HepG2 (cell line): ENCODE results near the gene GDF2. TPM values are rescaled to one million over a fixed set of nuclear protein-coding genes. Genes with fewer than 3 reads are reported as not detected.

Source experiments
- DPF2 ChIP-seq: sonication (generic); formaldehyde crosslinking; IDR thresholded peaks from 2 replicates; pipeline ENCODE4 v1.4.0; 2020; ENCODE audit warnings: mild to moderate bottlenecking, low read depth, missing genetic modification reagents, borderline replicate concordance
- MAFK ChIP-seq, 2 experiments: IDR thresholded peaks in 1 of 2; conservative IDR thresholded peaks in 1 of 2; 2 replicates each; pipeline ENCODE4 v1.6.1; 2011; ENCODE audit warnings: improper control_type of control experiment in 2 of 2, low read length in 2 of 2
- NFYB ChIP-seq: sonication (generic); formaldehyde crosslinking; IDR thresholded peaks from 2 replicates; pipeline ENCODE4 v1.4.0; 2020; ENCODE audit warnings: missing genetic modification reagents
- TEAD3 ChIP-seq: optimal IDR thresholded peaks from 2 replicates; pipeline ENCODE3; 2016; ENCODE audit warnings: borderline replicate concordance
- ZNF572 ChIP-seq: sonication (generic); formaldehyde crosslinking; IDR thresholded peaks from 2 replicates; pipeline ENCODE4 v1.5.1; 2020; ENCODE audit warnings: mild to moderate bottlenecking, missing genetic modification reagents
- polyA plus RNA-seq, 8 experiments: library from polyadenylated mRNA; depleted of rRNA in 3 of 8; stranded (reverse) in 7 of 8; unstranded in 1 of 8; fragments of >200 nt; fragmentation: Illumina TruSeq in 4 of 8; extraction: Trizol in 4 of 8; gene quantifications; 2 replicates each; pipeline versions ENCODE4 v1.2.1 to v1.2.3, GENCODE V29; 2011 to 2016; ENCODE audit warnings: low read depth in 4 of 8, missing spikeins in 1 of 8, mixed read lengths in 1 of 8; ENCODE audit not compliant: insufficient read depth in 1 of 8
- total RNA-seq, 5 experiments: library from RNA; depleted of rRNA; stranded (reverse); fragments of >200 nt; fragmentation: Illumina TruSeq; extraction: Trizol; gene quantifications; 2 replicates each; pipeline ENCODE4 v1.2.3, GENCODE V29; 2016; ENCODE audit warnings: low read depth in 1 of 5
- TF ChIP-seq, protein P1 (sequence below): sonication (generic); formaldehyde crosslinking; IDR thresholded peaks from 2 replicates; pipeline ENCODE4 v1.4.0; 2020; ENCODE audit warnings: mild to moderate bottlenecking, missing genetic modification reagents
- TF ChIP-seq, protein P2 (sequence below): sonication (generic); formaldehyde crosslinking; IDR thresholded peaks from 2 replicates; pipeline ENCODE4 v1.4.0; 2020; ENCODE audit warnings: missing genetic modification reagents
- TF ChIP-seq, protein P3 (sequence below): IDR thresholded peaks from 2 replicates; pipeline ENCODE4 v1.6.1; 2018; ENCODE audit warnings: missing genetic modification reagents
- TF ChIP-seq, protein P4 (sequence below): sonication (generic); formaldehyde crosslinking; IDR thresholded peaks from 2 replicates; pipeline ENCODE4 v1.5.1; 2020; ENCODE audit warnings: mild to moderate bottlenecking, missing genetic modification reagents, moderate library complexity
- TF ChIP-seq, protein P5 (sequence below): sonication (generic); formaldehyde crosslinking; IDR thresholded peaks from 2 replicates; pipeline ENCODE4 v1.5.0; 2020; ENCODE audit warnings: mild to moderate bottlenecking, missing genetic modification reagents, moderate library complexity

Gene GDF2
- total and polyA plus RNA-seq, 2 of the 13 experiments (the other 11 are each of a cell fraction or from before 2014, with no cell fraction given): not detected

DNA sequence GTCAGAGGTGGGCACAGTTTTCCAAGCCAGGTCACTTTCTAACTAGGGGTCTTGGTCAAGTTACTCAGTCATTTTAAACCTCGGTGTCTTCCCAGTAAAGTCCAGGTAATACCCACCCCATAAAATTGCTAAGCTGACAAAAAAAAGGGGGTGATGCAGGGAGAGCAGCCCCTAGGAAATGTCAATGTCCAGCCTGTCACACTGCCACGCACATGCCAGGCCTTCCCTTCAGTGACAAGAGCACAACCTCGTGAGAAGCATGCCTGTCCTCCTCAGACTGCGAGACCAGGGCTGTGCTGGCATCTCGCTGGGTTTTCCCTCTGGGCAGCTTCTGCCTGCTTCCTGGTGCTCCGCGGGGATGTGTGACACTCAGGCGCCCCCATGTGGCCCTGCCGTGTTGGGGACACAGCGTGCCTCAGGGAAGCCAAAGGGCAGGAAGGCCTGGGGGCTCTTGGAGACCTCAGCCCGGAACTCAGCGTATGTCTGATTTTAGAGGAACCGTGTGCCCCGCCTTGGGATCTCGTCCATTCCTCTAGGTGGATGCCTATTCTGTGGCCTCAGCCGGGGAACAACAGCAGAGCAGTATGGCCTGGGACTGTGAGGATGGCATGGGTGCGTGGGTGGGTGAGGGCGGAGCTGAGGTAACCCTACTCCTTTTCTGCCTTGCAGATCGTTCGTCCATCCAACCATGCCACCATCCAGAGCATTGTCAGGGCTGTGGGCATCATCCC is 10.2 kb upstream of the GDF2 start (continued):
- TF ChIP-seq, protein P1, sequence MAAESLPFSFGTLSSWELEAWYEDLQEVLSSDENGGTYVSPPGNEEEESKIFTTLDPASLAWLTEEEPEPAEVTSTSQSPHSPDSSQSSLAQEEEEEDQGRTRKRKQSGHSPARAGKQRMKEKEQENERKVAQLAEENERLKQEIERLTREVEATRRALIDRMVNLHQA (CRISPR knock-in tag): no peak
- 0 out of 2 replicates have a peak, but pooled peaks have one; percentile 50 for TF ChIP-seq ZNF572 (CRISPR knock-in tag)
- TF ChIP-seq NFYB (CRISPR knock-in tag): no peak
- TF ChIP-seq, protein P2, sequence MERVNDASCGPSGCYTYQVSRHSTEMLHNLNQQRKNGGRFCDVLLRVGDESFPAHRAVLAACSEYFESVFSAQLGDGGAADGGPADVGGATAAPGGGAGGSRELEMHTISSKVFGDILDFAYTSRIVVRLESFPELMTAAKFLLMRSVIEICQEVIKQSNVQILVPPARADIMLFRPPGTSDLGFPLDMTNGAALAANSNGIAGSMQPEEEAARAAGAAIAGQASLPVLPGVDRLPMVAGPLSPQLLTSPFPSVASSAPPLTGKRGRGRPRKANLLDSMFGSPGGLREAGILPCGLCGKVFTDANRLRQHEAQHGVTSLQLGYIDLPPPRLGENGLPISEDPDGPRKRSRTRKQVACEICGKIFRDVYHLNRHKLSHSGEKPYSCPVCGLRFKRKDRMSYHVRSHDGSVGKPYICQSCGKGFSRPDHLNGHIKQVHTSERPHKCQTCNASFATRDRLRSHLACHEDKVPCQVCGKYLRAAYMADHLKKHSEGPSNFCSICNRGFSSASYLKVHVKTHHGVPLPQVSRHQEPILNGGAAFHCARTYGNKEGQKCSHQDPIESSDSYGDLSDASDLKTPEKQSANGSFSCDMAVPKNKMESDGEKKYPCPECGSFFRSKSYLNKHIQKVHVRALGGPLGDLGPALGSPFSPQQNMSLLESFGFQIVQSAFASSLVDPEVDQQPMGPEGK (CRISPR knock-in tag): 0 out of 2 replicates have a peak, but pooled peaks have one; percentile 11
- TF ChIP-seq TEAD3 (CRISPR knock-in tag): peak; percentile 47
- TF ChIP-seq, protein P3, sequence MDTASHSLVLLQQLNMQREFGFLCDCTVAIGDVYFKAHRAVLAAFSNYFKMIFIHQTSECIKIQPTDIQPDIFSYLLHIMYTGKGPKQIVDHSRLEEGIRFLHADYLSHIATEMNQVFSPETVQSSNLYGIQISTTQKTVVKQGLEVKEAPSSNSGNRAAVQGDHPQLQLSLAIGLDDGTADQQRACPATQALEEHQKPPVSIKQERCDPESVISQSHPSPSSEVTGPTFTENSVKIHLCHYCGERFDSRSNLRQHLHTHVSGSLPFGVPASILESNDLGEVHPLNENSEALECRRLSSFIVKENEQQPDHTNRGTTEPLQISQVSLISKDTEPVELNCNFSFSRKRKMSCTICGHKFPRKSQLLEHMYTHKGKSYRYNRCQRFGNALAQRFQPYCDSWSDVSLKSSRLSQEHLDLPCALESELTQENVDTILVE (CRISPR knock-in tag): no peak
- TF ChIP-seq MAFK (conservative IDR thresholded peaks at IDR 0.05 in 1 of 2, IDR thresholded peaks at IDR 0.05 in 1 of 2; ENCODE audit: low read length in 2 of 2): peak; percentile 58 to 70; a peak in 3 of 4 replicates
- TF ChIP-seq, protein P4, sequence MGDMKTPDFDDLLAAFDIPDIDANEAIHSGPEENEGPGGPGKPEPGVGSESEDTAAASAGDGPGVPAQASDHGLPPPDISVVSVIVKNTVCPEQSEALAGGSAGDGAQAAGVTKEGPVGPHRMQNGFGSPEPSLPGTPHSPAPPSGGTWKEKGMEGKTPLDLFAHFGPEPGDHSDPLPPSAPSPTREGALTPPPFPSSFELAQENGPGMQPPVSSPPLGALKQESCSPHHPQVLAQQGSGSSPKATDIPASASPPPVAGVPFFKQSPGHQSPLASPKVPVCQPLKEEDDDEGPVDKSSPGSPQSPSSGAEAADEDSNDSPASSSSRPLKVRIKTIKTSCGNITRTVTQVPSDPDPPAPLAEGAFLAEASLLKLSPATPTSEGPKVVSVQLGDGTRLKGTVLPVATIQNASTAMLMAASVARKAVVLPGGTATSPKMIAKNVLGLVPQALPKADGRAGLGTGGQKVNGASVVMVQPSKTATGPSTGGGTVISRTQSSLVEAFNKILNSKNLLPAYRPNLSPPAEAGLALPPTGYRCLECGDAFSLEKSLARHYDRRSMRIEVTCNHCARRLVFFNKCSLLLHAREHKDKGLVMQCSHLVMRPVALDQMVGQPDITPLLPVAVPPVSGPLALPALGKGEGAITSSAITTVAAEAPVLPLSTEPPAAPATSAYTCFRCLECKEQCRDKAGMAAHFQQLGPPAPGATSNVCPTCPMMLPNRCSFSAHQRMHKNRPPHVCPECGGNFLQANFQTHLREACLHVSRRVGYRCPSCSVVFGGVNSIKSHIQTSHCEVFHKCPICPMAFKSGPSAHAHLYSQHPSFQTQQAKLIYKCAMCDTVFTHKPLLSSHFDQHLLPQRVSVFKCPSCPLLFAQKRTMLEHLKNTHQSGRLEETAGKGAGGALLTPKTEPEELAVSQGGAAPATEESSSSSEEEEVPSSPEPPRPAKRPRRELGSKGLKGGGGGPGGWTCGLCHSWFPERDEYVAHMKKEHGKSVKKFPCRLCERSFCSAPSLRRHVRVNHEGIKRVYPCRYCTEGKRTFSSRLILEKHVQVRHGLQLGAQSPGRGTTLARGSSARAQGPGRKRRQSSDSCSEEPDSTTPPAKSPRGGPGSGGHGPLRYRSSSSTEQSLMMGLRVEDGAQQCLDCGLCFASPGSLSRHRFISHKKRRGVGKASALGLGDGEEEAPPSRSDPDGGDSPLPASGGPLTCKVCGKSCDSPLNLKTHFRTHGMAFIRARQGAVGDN (CRISPR knock-in tag): peak; percentile 16; the same call in 1 of the 2 replicates
- TF ChIP-seq, protein P5, sequence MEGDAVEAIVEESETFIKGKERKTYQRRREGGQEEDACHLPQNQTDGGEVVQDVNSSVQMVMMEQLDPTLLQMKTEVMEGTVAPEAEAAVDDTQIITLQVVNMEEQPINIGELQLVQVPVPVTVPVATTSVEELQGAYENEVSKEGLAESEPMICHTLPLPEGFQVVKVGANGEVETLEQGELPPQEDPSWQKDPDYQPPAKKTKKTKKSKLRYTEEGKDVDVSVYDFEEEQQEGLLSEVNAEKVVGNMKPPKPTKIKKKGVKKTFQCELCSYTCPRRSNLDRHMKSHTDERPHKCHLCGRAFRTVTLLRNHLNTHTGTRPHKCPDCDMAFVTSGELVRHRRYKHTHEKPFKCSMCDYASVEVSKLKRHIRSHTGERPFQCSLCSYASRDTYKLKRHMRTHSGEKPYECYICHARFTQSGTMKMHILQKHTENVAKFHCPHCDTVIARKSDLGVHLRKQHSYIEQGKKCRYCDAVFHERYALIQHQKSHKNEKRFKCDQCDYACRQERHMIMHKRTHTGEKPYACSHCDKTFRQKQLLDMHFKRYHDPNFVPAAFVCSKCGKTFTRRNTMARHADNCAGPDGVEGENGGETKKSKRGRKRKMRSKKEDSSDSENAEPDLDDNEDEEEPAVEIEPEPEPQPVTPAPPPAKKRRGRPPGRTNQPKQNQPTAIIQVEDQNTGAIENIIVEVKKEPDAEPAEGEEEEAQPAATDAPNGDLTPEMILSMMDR (CRISPR knock-in tag): peak; percentile 95
- TF ChIP-seq DPF2: no peak
